Gastrocnemius medialis (tissue), 4 donors: ENCODE data around the gene CCDC187. TPM values are rescaled to one million over a fixed set of nuclear protein-coding genes. Genes with fewer than 3 reads are reported as not detected.

ENCODE experiments used
- ATAC-seq, 2 donors: fragments of 150-250 bp; one replicate each; pipeline ENCODE4 v1.9.1; 2016
- DNase-seq, 2 donors: peaks; one replicate each; pipeline ENCODE4 v3.0.0-alpha.2; 2019
- H3K27ac ChIP-seq, 4 donors: fragments of 200-600 bp; sonication (generic); 1 replicate in 1 of 4; 2 replicates in 3 of 4; pipeline ENCODE4 v1.5.1; 2016 to 2018; ENCODE audit warnings: mild to moderate bottlenecking in 2 of 4, moderate library complexity in 1 of 4
- H3K27me3 ChIP-seq, 3 donors: fragments of 200-600 bp; sonication (generic) in 2 of 3; 1 replicate in 1 of 3; 2 replicates in 2 of 3; pipeline versions ENCODE4 v1.5.1 to v1.6.0; 2016 to 2019; ENCODE audit warnings: mild to moderate bottlenecking in 1 of 3, moderate library complexity in 1 of 3
- H3K36me3 ChIP-seq, 2 donors: fragments of 200-600 bp; sonication (generic) in 1 of 2; one replicate each; pipeline ENCODE4 v1.5.1; 2017 to 2018
- H3K4me1 ChIP-seq, 2 donors: fragments of 200-600 bp; sonication (generic) in 1 of 2; one replicate each; pipeline ENCODE4 v1.5.1; 2016 to 2017; ENCODE audit warnings: mild to moderate bottlenecking in 2 of 2
- H3K4me3 ChIP-seq, 4 donors: fragments of 200-600 bp; sonication (generic) in 3 of 4; 1 replicate in 1 of 4; 2 replicates in 3 of 4; pipeline ENCODE4 v1.5.1; 2016 to 2019; ENCODE audit warnings: mild to moderate bottlenecking in 2 of 4
- H3K9me3 ChIP-seq, 3 donors: fragments of 200-600 bp; sonication (generic) in 2 of 3; 1 replicate in 1 of 3; 2 replicates in 2 of 3; pipeline ENCODE4 v1.5.1; 2016 to 2019
- CTCF ChIP-seq, 5 experiments: fragments of 450-650 bp in 3 of 5; fragments of 200-600 bp in 2 of 5; sonication (generic) in 2 of 5; IDR thresholded peaks in 4 of 5; conservative IDR thresholded peaks in 1 of 5; 1 replicate in 4 of 5; 2 replicates in 1 of 5; pipeline ENCODE4 v1.5.1; 2016 to 2019; ENCODE audit warnings: antibody characterized with exemption in 5 of 5, mild to moderate bottlenecking in 3 of 5, moderate library complexity in 3 of 5
- POLR2A ChIP-seq, 2 donors: fragments of 450-650 bp; IDR thresholded peaks; one replicate each; pipeline ENCODE4 v1.6.1; 2017; ENCODE audit warnings: antibody characterized with exemption in 2 of 2, mild to moderate bottlenecking in 2 of 2, moderate library complexity in 2 of 2
- in situ Hi-C, 4 donors: fragments of 200-750 bp; cut with MboI; loops; one replicate each; pipeline versions ENCODE4 v1.15.0 to v1.8.0; 2017; ENCODE audit warnings: low sequenced_read_pairs in 4 of 4
- intact Hi-C: fragments of 100-400 bp; cut with DNase I; formaldehyde crosslinking; loops from one replicate; pipeline ENCODE4 v1.15.1; 2023; ENCODE audit warnings: low total_unique reads
- total RNA-seq, 4 donors: library from RNA; depleted of rRNA; stranded (reverse); fragments of >200 nt; gene quantifications; one replicate each; pipeline versions ENCODE4 v1.1.0 to v1.2.3, GENCODE V29; 2016

Gene CCDC187
- total RNA-seq, 4 donors from 2014 or later = not detected

GRCh38 chr9:136250676-136251075 lies 53.2 kb downstream of the CCDC187 start:
- H3K27me3 ChIP-seq = peaks cover 8 to 26% (median 14%) of the 10 kb centered on the region in 3 donors
- DNase-seq = no peak
- no peak overlapping the region for H3K27ac ChIP-seq
- no peak for ATAC-seq
- in situ Hi-C loops (no loop called here), intact Hi-C loops (no loop called here)
- no peaks in the 10 kb centered on the region for H3K9me3 ChIP-seq
- no peaks in the 10 kb centered on the region for H3K36me3 ChIP-seq
- TF ChIP-seq CTCF (IDR thresholded peaks at IDR 0.05 in 4 of 5, conservative IDR thresholded peaks at IDR 0.05 in 1 of 5) = no peak
- no peak for TF ChIP-seq POLR2A (IDR thresholded peaks at IDR 0.05)
- peaks cover 0 to 5% of the 10 kb centered on the region in 2 donors for H3K4me1 ChIP-seq
- no peak overlapping the region for H3K4me3 ChIP-seq

GRCh38 chr9:136249877-136250559 lies 53.9 kb downstream of the CCDC187 start:
- Histone ChIP-seq H3K27me3 (peaks cover 5 to 20% (median 14%) of the 10 kb centered on the region in 3 donors), H3K27ac (no peak overlapping the region), H3K4me1 (peaks cover 3 to 7% of the 10 kb centered on the region in 2 donors), H3K36me3 (no peaks in the 10 kb centered on the region), H3K4me3 (no peak overlapping the region), H3K9me3 (no peaks in the 10 kb centered on the region)
- intact Hi-C loops (loop anchor here (10.0 kb wide), 2 partner anchors 285 to 345 kb away; partner anchors contain the start of genes CAMSAP1 and UBAC1), in situ Hi-C loops (no loop called here)
- no peak for DNase-seq
- ATAC-seq = no peak
- TF ChIP-seq CTCF (IDR thresholded peaks at IDR 0.05 in 4 of 5, conservative IDR thresholded peaks at IDR 0.05 in 1 of 5) (no peak), POLR2A (IDR thresholded peaks at IDR 0.05) (no peak)

- ATAC-seq (no peak), DNase-seq (no peak)
- H3K4me1 ChIP-seq = peaks cover 11 to 15% of the 10 kb centered on the region in 2 donors
- no peak overlapping the region for H3K4me3 ChIP-seq
- no peak overlapping the region for H3K27ac ChIP-seq
- intact Hi-C loops = loop anchor here (10.0 kb wide), 2 partner anchors 284 to 344 kb away; partner anchors contain the start of genes CAMSAP1 and UBAC1
- TF ChIP-seq POLR2A (IDR thresholded peaks at IDR 0.05) (no peak), CTCF (IDR thresholded peaks at IDR 0.05 in 4 of 5, conservative IDR thresholded peaks at IDR 0.05 in 1 of 5) (no peak)
- peaks cover 5 to 12% (median 11%) of the 10 kb centered on the region in 3 donors for H3K27me3 ChIP-seq
- H3K36me3 ChIP-seq = no peaks in the 10 kb centered on the region
- in situ Hi-C loops = no loop called here
- no peaks in the 10 kb centered on the region for H3K9me3 ChIP-seq
These were observed 54.7 kb downstream of the CCDC187 start for GRCh38 chr9:136248951-136249876.

- peaks cover 12 to 18% of the 10 kb centered on the region in 2 donors for H3K4me1 ChIP-seq
- H3K36me3 ChIP-seq = no peaks in the 10 kb centered on the region
- ATAC-seq (no peak), DNase-seq (no peak)
- in situ Hi-C loops (no loop called here), intact Hi-C loops (loop anchor here (10.0 kb wide), 2 partner anchors 283 to 343 kb away; partner anchors contain the start of genes CAMSAP1 and UBAC1)
- no peaks in the 10 kb centered on the region for H3K9me3 ChIP-seq
- H3K27ac ChIP-seq = no peak overlapping the region
- H3K4me3 ChIP-seq = no peak overlapping the region
- TF ChIP-seq CTCF (IDR thresholded peaks at IDR 0.05 in 4 of 5, conservative IDR thresholded peaks at IDR 0.05 in 1 of 5) (no peak), POLR2A (IDR thresholded peaks at IDR 0.05) (no peak)
- H3K27me3 ChIP-seq = peaks cover under 1 to 6% (median 6%) of the 10 kb centered on the region in 3 donors
These were observed 55.8 kb downstream of the CCDC187 start for GRCh38 chr9:136247947-136248637.
